SU-DHL-6 (cell line): ENCODE measurements around the gene FBXW5.

Source experiments
- H2AFZ ChIP-seq: fragments of 200-600 bp; sonication (generic); 2 replicates; pipeline ENCODE4 v1.6.1; 2014; ENCODE audit warnings: low read depth, mild to moderate bottlenecking, moderate library complexity, mixed read lengths, antibody characterized with exemption, low read length; ENCODE audit not compliant: severe bottlenecking
- H3F3A ChIP-seq: fragments of 200-600 bp; shearing (Covaris generic); 2 replicates; pipeline ENCODE4 v1.6.0; 2016; ENCODE audit warnings: antibody characterized with exemption, mild to moderate bottlenecking; ENCODE audit not compliant: insufficient read depth
- H3K27ac ChIP-seq: fragments of 200-600 bp; sonication (generic); 2 replicates; pipeline ENCODE4 v1.5.1; 2016; ENCODE audit warnings: low read depth, mild to moderate bottlenecking, low read length, moderate library complexity, mixed read lengths
- H3K27me3 ChIP-seq: fragments of 200-600 bp; sonication (generic), shearing (Covaris generic); 2 replicates; pipeline ENCODE4 v1.6.0; 2014; ENCODE audit warnings: mild to moderate bottlenecking, low read length
- H3K36me3 ChIP-seq: fragments of 200-600 bp; sonication (generic); 2 replicates; pipeline ENCODE4 v1.6.1; 2014; ENCODE audit warnings: mild to moderate bottlenecking, low read length, mixed read lengths
- H3K4me2 ChIP-seq: fragments of 300-600, 200-600 bp; shearing (Covaris generic), sonication (generic); 2 replicates; pipeline ENCODE4 v1.6.0; 2014; ENCODE audit warnings: low read length, low read depth, mild to moderate bottlenecking; ENCODE audit not compliant: poor library complexity, severe bottlenecking
- H3K4me3 ChIP-seq: fragments of 200-600 bp; sonication (generic); 2 replicates; pipeline ENCODE4 v1.5.1; 2014; ENCODE audit warnings: antibody characterized with exemption, low read length, mild to moderate bottlenecking, mixed read lengths; ENCODE audit not compliant: insufficient read depth, poor library complexity, severe bottlenecking
- H3K79me2 ChIP-seq: fragments of 200-600 bp; sonication (generic); 2 replicates; pipeline ENCODE4 v1.6.1; 2014; ENCODE audit warnings: mild to moderate bottlenecking, low read length, moderate library complexity; ENCODE audit not compliant: insufficient read depth
- H3K9ac ChIP-seq: fragments of 200-600 bp; sonication (generic); 2 replicates; pipeline ENCODE4 v1.7.0; 2014; ENCODE audit warnings: mild to moderate bottlenecking, low read length
- H3K9me2 ChIP-seq: fragments of 200-600 bp; sonication (generic); replicated peaks from 2 replicates; pipeline ENCODE4 v1.6.1; 2014; ENCODE audit warnings: low read length; ENCODE audit not compliant: insufficient read depth
- H3K9me3 ChIP-seq: fragments of 200-600 bp; sonication (generic); 2 replicates; pipeline ENCODE4 v1.6.1; 2014; ENCODE audit warnings: low read length, mixed read lengths; ENCODE audit not compliant: insufficient read depth
- H4K20me1 ChIP-seq: fragments of 200-600 bp; sonication (generic); 2 replicates; pipeline ENCODE4 v1.6.1; 2014; ENCODE audit warnings: low read depth, mild to moderate bottlenecking, antibody characterized with exemption, low read length, moderate library complexity, mixed read lengths
- CTCF ChIP-seq: fragments of 200-600 bp; sonication (generic); IDR thresholded peaks from one replicate; pipeline ENCODE4 v1.5.1; 2017; ENCODE audit warnings: antibody characterized with exemption, mild to moderate bottlenecking, low read length, moderate library complexity; ENCODE audit not compliant: insufficient read depth, poor library complexity, severe bottlenecking
- EZH2phosphoT487 ChIP-seq: fragments of 200-600 bp; sonication (generic), shearing (Covaris generic); conservative IDR thresholded peaks from 2 replicates; pipeline ENCODE4 v1.6.1; 2018; ENCODE audit warnings: mild to moderate bottlenecking, antibody characterized with exemption, low read length, moderate library complexity, mixed read lengths

The FBXW5 gene

GRCh38 chr9:136978073-136978864 lies 33.7 kb upstream of the FBXW5 start:
- Histone ChIP-seq H3F3A (no peaks in the 10 kb centered on the region), H3K4me3 (no peak overlapping the region), H4K20me1 (no peaks in the 10 kb centered on the region), H3K4me2 (no peak overlapping the region), H3K27me3 (no peaks in the 10 kb centered on the region), H3K9me3 (no peaks in the 10 kb centered on the region), H3K27ac (no peak overlapping the region), H3K9me2 (no peaks in the 10 kb centered on the region), H3K36me3 (no peaks in the 10 kb centered on the region), H2AFZ (no peak overlapping the region), H3K9ac (no peak overlapping the region), H3K79me2 (no peaks in the 10 kb centered on the region)
- TF ChIP-seq EZH2phosphoT487 (no peak), CTCF (no peak)

DNA sequence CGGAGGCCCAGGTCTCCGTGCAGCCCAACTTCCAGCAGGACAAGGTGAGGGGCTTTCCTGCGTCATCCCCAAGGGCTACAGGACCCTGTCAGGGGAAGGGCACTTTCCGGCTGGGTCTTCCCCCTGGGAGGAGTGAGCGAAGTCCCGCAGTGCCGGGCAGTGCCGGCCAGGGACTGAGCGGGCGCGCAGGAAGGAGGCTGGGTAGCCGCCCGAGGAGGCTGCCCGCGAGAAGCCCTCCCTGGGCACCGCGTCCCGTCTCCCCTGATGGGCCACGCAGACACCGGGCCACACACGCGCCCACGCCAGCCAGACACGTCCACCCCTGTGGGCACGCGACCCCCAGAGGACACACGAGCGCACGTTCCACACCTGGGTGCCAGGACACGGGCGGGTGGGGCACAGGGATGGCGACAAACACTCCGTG lies 33.1 kb upstream of the FBXW5 start:
- Histone ChIP-seq H3F3A (no peaks in the 10 kb centered on the region), H3K9ac (no peak overlapping the region), H3K79me2 (no peaks in the 10 kb centered on the region), H3K9me2 (no peaks in the 10 kb centered on the region), H3K9me3 (no peaks in the 10 kb centered on the region), H2AFZ (no peak overlapping the region), H3K27ac (no peak overlapping the region), H3K36me3 (no peaks in the 10 kb centered on the region), H4K20me1 (no peaks in the 10 kb centered on the region), H3K4me3 (no peak overlapping the region), H3K27me3 (no peaks in the 10 kb centered on the region), H3K4me2 (no peak overlapping the region)
- TF ChIP-seq CTCF, result no peak
- no peak for TF ChIP-seq EZH2phosphoT487

GRCh38 chr9:136977223-136977622 lies 32.7 kb upstream of the FBXW5 start, which contains the start of gene PTGDS:
PTGDS (plus strand) TSS chr9:136977504; CDS start chr9:136977579, 75 bp downstream.
- H3K4me3 ChIP-seq, result no peak within 1 kb of the TSS
- H3F3A ChIP-seq, result no peaks in the 10 kb centered on the region
- no peaks in the 10 kb centered on the region for H3K36me3 ChIP-seq
- H2AFZ ChIP-seq, result no peak within 1 kb of the TSS
- H3K9me3 ChIP-seq, result no peaks in the 10 kb centered on the region
- no peaks in the 10 kb centered on the region for H4K20me1 ChIP-seq
- H3K27me3 ChIP-seq, result no peaks in the 10 kb centered on the region
- no peak within 1 kb of the TSS for H3K4me2 ChIP-seq
- TF ChIP-seq CTCF, result no peak
- no peak for TF ChIP-seq EZH2phosphoT487
- no peak within 1 kb of the TSS for H3K9ac ChIP-seq
- no peak within 1 kb of the TSS for H3K27ac ChIP-seq
- H3K79me2 ChIP-seq, result no peaks in the 10 kb centered on the region
- no peaks in the 10 kb centered on the region for H3K9me2 ChIP-seq
